HepG2 (cell line): ENCODE data around the gene MYO3A.

Source experiments
- CEBPB ChIP-seq: IDR thresholded peaks from 2 replicates; pipeline ENCODE4 v1.6.1; 2011; ENCODE audit warnings: low read depth, low read length, improper control_type of control experiment, borderline replicate concordance
- EP300 ChIP-seq, 3 experiments: sonication (generic) in 1 of 3; formaldehyde crosslinking in 1 of 3; IDR thresholded peaks; 2 replicates each; pipeline versions ENCODE4 v1.5.1 to v1.6.1; 2011 to 2020; ENCODE audit warnings: low read depth in 2 of 3, low read length in 2 of 3, borderline replicate concordance in 1 of 3, improper control_type of control experiment in 1 of 3, mild to moderate bottlenecking in 1 of 3, missing genetic modification reagents in 1 of 3, moderate library complexity in 1 of 3
- GABPA ChIP-seq, 2 experiments: IDR thresholded peaks; 2 replicates each; pipeline ENCODE4 v1.6.1; 2011 to 2016; ENCODE audit warnings: low read depth in 2 of 2, low read length in 1 of 2, missing biosample characterization in 1 of 2, missing genetic modification characterization in 1 of 2
- HCFC1 ChIP-seq: fragments of 150-350 bp; IDR thresholded peaks from 2 replicates; pipeline ENCODE4 v1.6.1; 2014; ENCODE audit warnings: low read depth, low read length
- HDAC6 ChIP-seq: fragments of 200-600 bp; sonication (generic); IDR thresholded peaks from 2 replicates; pipeline ENCODE4 v1.7.0; 2017; ENCODE audit warnings: mild to moderate bottlenecking, antibody characterized with exemption, low read length, low read depth
- MAZ ChIP-seq, 2 experiments: sonication (generic) in 1 of 2; formaldehyde crosslinking in 1 of 2; IDR thresholded peaks; 2 replicates each; pipeline versions ENCODE4 v1.5.0 to v1.6.1; 2012 to 2020; ENCODE audit warnings: low read depth in 2 of 2, mild to moderate bottlenecking in 2 of 2, borderline replicate concordance in 1 of 2, improper control_type of control experiment in 1 of 2, low read length in 1 of 2, missing genetic modification reagents in 1 of 2, moderate library complexity in 1 of 2
- POLR2A ChIP-seq, 2 experiments: IDR thresholded peaks; 2 replicates each; pipeline ENCODE4 v1.6.1; 2011; ENCODE audit warnings: low read depth in 2 of 2, low read length in 2 of 2, mild to moderate bottlenecking in 1 of 2, moderate library complexity in 1 of 2; ENCODE audit not compliant: insufficient read depth in 1 of 2
- ZNF329 ChIP-seq: sonication (generic); formaldehyde crosslinking; IDR thresholded peaks from 2 replicates; pipeline ENCODE4 v1.9.0; 2021; ENCODE audit warnings: low read depth, mild to moderate bottlenecking, missing genetic modification reagents
- ZNF776 ChIP-seq: sonication (generic); formaldehyde crosslinking; IDR thresholded peaks from 2 replicates; pipeline ENCODE4 v1.4.0; 2020; ENCODE audit warnings: mild to moderate bottlenecking, missing genetic modification reagents

GRCh38 chr10:26212511-26212910, 278.5 kb downstream of the MYO3A start:
- no peak for TF ChIP-seq CEBPB
- TF ChIP-seq HCFC1, result no peak
- TF ChIP-seq MAZ (IDR thresholded peaks at IDR 0.05; ENCODE audit: borderline replicate concordance, low read depth, low read length), result no peak
- no peak for TF ChIP-seq MAZ (CRISPR knock-in tag; IDR thresholded peaks at IDR 0.05; ENCODE audit: low read depth)
- TF ChIP-seq ZNF329 (CRISPR knock-in tag), result no peak
- TF ChIP-seq GABPA (IDR thresholded peaks at IDR 0.05; ENCODE audit: low read depth, low read length), result no peak
- no peak for TF ChIP-seq GABPA (CRISPR knock-in tag; IDR thresholded peaks at IDR 0.05; ENCODE audit: low read depth)
- TF ChIP-seq ZNF776 (CRISPR knock-in tag), result no peak
- no peak for TF ChIP-seq HDAC6
- no peak for TF ChIP-seq EP300 (IDR thresholded peaks at IDR 0.05; ENCODE audit: low read depth in 2 of 2, low read length in 2 of 2)
- no peak for TF ChIP-seq EP300 (CRISPR knock-in tag; IDR thresholded peaks at IDR 0.05; ENCODE audit: borderline replicate concordance)
- TF ChIP-seq POLR2A (IDR thresholded peaks at IDR 0.05; ENCODE audit: insufficient read depth in 1 of 2, low read depth in 2 of 2, low read length in 2 of 2), result no peak
